Gastrocnemius medialis (tissue), 4 donors: ENCODE measurements around the gene SLC35F1. TPM values are rescaled to one million over a fixed set of nuclear protein-coding genes. Genes with fewer than 3 reads are reported as not detected.

ENCODE experiments used
- ATAC-seq, 2 donors: fragments of 150-250 bp; one replicate each; pipeline ENCODE4 v1.9.1; 2016
- DNase-seq, 2 donors: peaks; one replicate each; pipeline ENCODE4 v3.0.0-alpha.2; 2019
- H3K27ac ChIP-seq, 4 donors: fragments of 200-600 bp; sonication (generic); 1 replicate in 1 of 4; 2 replicates in 3 of 4; pipeline ENCODE4 v1.5.1; 2016 to 2018; ENCODE audit warnings: mild to moderate bottlenecking in 2 of 4, moderate library complexity in 1 of 4
- H3K27me3 ChIP-seq, 3 donors: fragments of 200-600 bp; sonication (generic) in 2 of 3; 1 replicate in 1 of 3; 2 replicates in 2 of 3; pipeline versions ENCODE4 v1.5.1 to v1.6.0; 2016 to 2019; ENCODE audit warnings: mild to moderate bottlenecking in 1 of 3, moderate library complexity in 1 of 3
- H3K36me3 ChIP-seq, 2 donors: fragments of 200-600 bp; sonication (generic) in 1 of 2; one replicate each; pipeline ENCODE4 v1.5.1; 2017 to 2018
- H3K4me1 ChIP-seq, 2 donors: fragments of 200-600 bp; sonication (generic) in 1 of 2; one replicate each; pipeline ENCODE4 v1.5.1; 2016 to 2017; ENCODE audit warnings: mild to moderate bottlenecking in 2 of 2
- H3K4me3 ChIP-seq, 4 donors: fragments of 200-600 bp; sonication (generic) in 3 of 4; 1 replicate in 1 of 4; 2 replicates in 3 of 4; pipeline ENCODE4 v1.5.1; 2016 to 2019; ENCODE audit warnings: mild to moderate bottlenecking in 2 of 4
- H3K9me3 ChIP-seq, 3 donors: fragments of 200-600 bp; sonication (generic) in 2 of 3; 1 replicate in 1 of 3; 2 replicates in 2 of 3; pipeline ENCODE4 v1.5.1; 2016 to 2019
- POLR2A ChIP-seq, 2 donors: fragments of 450-650 bp; IDR thresholded peaks; one replicate each; pipeline ENCODE4 v1.6.1; 2017; ENCODE audit warnings: antibody characterized with exemption in 2 of 2, mild to moderate bottlenecking in 2 of 2, moderate library complexity in 2 of 2
- in situ Hi-C, 4 donors: fragments of 200-750 bp; cut with MboI; loops; one replicate each; pipeline versions ENCODE4 v1.15.0 to v1.8.0; 2017; ENCODE audit warnings: low sequenced_read_pairs in 4 of 4
- intact Hi-C: fragments of 100-400 bp; cut with DNase I; formaldehyde crosslinking; loops from one replicate; pipeline ENCODE4 v1.15.1; 2023; ENCODE audit warnings: low total_unique reads
- total RNA-seq, 4 donors: library from RNA; depleted of rRNA; stranded (reverse); fragments of >200 nt; gene quantifications; one replicate each; pipeline versions ENCODE4 v1.1.0 to v1.2.3, GENCODE V29; 2016
- TF ChIP-seq, protein P1 (sequence below), 5 experiments: fragments of 450-650 bp in 3 of 5; fragments of 200-600 bp in 2 of 5; sonication (generic) in 2 of 5; IDR thresholded peaks in 4 of 5; conservative IDR thresholded peaks in 1 of 5; 1 replicate in 4 of 5; 2 replicates in 1 of 5; pipeline ENCODE4 v1.5.1; 2016 to 2019; ENCODE audit warnings: antibody characterized with exemption in 5 of 5, mild to moderate bottlenecking in 3 of 5, moderate library complexity in 3 of 5

Gene SLC35F1
- total RNA-seq, 4 donors from 2014 or later = 0.13 to 0.29 TPM; not detected in 2

DNA sequence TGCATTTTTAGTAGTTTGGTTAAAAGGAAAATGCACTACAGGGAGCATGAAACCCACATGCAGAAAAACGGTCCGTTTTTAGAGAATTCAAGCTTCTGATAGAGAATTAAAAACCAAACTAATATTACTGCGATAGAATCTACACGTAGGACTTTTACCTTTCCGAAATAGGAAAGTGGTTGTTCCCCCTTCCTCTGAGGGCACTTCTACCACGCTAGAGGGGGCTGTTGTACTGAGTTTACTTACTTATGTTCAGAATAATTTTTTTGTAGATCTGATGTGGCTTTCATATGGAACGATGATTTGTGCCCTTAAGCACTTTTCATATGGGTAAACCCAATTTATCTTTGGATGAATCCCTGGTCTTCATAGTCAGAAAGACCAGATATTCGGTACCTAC, 376.7 kb downstream of the SLC35F1 start:
- intact Hi-C loops = loop anchor here (1.0 to 10.0 kb wide), 4 partner anchors 226 to 611 kb away; partner anchors contain the start of gene ASF1A
- H3K27ac ChIP-seq = peak overlapping the region in 1 of 4 donors; percentile 12
- TF ChIP-seq, protein P1, sequence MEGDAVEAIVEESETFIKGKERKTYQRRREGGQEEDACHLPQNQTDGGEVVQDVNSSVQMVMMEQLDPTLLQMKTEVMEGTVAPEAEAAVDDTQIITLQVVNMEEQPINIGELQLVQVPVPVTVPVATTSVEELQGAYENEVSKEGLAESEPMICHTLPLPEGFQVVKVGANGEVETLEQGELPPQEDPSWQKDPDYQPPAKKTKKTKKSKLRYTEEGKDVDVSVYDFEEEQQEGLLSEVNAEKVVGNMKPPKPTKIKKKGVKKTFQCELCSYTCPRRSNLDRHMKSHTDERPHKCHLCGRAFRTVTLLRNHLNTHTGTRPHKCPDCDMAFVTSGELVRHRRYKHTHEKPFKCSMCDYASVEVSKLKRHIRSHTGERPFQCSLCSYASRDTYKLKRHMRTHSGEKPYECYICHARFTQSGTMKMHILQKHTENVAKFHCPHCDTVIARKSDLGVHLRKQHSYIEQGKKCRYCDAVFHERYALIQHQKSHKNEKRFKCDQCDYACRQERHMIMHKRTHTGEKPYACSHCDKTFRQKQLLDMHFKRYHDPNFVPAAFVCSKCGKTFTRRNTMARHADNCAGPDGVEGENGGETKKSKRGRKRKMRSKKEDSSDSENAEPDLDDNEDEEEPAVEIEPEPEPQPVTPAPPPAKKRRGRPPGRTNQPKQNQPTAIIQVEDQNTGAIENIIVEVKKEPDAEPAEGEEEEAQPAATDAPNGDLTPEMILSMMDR (IDR thresholded peaks at IDR 0.05 in 4 of 5, conservative IDR thresholded peaks at IDR 0.05 in 1 of 5) = peak; percentile 71 to 82 (median 76)
- no peak for TF ChIP-seq POLR2A (IDR thresholded peaks at IDR 0.05)
- peak overlapping the region in 2 of 4 donors; percentile 9 to 31 for H3K4me3 ChIP-seq
- ATAC-seq = peak; percentile 75 to 84
- no peaks in the 10 kb centered on the region for H3K36me3 ChIP-seq
- DNase-seq = peak; percentile 36 to 41
- H3K27me3 ChIP-seq = no peaks in the 10 kb centered on the region
- no peaks in the 10 kb centered on the region for H3K9me3 ChIP-seq
- in situ Hi-C loops = loop anchor here (5.0 to 25.0 kb wide), 11 partner anchors 221 to 504 kb away; partner anchors contain the start of gene PLN (in 1 of the 4)
- H3K4me1 ChIP-seq = peaks cover 7 to 19% of the 10 kb centered on the region in 2 donors

DNA sequence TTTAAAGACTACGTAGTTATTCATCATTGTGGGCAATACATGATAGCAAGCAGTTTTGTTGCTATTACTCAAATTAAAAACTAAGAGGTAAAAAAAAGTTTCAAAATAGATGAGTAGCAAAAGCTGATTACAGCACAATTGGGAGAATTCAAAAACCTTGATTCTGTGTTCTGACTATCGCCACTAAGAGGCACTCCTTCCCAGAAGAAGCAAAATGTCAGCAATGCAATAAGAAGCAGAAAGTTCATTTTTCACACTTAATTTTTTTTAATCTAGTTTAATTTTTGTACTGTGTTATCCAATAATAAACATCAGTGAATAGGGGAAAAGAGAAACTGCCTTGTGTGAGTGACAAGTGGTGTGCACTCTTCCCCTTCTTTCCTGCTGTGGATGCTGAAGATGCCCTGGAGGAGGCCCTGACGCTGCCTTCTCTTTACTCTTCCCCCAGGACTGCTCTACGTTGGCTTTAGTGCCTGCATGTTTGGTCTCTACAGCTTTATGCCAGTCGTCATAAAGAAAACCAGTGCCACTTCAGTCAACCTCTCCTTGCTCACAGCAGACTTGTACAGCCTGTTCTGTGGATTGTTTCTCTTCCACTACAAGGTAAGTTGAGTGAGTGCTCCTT, 377.8 kb downstream of the SLC35F1 start:
- no peaks in the 10 kb centered on the region for H3K36me3 ChIP-seq
- peak in 1 of 2 donors; percentile 33 for ATAC-seq
- H3K4me3 ChIP-seq = no peak overlapping the region
- no peaks in the 10 kb centered on the region for H3K27me3 ChIP-seq
- peaks cover 7 to 19% of the 10 kb centered on the region in 2 donors for H3K4me1 ChIP-seq
- DNase-seq = no peak
- intact Hi-C loops = loop anchor here (1.0 to 10.0 kb wide), 6 partner anchors 224 to 610 kb away; partner anchors contain the start of gene ASF1A
- in situ Hi-C loops = loop anchor here (5.0 to 25.0 kb wide), 12 partner anchors 220 to 502 kb away; partner anchors contain the start of gene PLN (in 1 of the 4)
- H3K27ac ChIP-seq = peak overlapping the region in 1 of 4 donors; percentile 12
- no peaks in the 10 kb centered on the region for H3K9me3 ChIP-seq
- TF ChIP-seq, protein P1 (IDR thresholded peaks at IDR 0.05 in 4 of 5, conservative IDR thresholded peaks at IDR 0.05 in 1 of 5) = peak; percentile 43 to 69 (median 64)
- no peak for TF ChIP-seq POLR2A (IDR thresholded peaks at IDR 0.05)

DNA sequence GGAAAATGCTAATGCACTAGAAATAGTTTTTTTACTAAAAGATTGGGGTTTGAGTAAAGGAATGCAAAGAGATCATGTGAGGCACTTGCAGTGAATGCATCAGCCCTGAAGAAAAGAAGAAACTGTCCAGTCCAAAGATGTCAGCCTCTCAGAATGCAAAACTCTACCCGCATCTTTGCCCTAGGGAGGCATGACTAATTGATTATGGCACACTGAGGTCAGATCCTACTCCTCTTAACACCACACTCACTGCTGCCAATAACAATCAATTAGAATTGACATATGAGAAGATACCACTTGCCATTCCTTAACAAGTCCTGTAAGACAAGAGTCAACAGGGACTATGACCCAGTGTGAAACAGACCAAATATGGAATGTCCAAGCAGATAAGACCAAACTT, 378.7 kb downstream of the SLC35F1 start:
- H3K4me3 ChIP-seq = no peak overlapping the region
- ATAC-seq (no peak), DNase-seq (no peak)
- no peaks in the 10 kb centered on the region for H3K27me3 ChIP-seq
- H3K36me3 ChIP-seq = no peaks in the 10 kb centered on the region
- TF ChIP-seq, protein P1 (IDR thresholded peaks at IDR 0.05 in 4 of 5, conservative IDR thresholded peaks at IDR 0.05 in 1 of 5) = no peak
- TF ChIP-seq POLR2A (IDR thresholded peaks at IDR 0.05) = no peak
- no peaks in the 10 kb centered on the region for H3K9me3 ChIP-seq
- in situ Hi-C loops = loop anchor here (5.0 to 25.0 kb wide), 10 partner anchors 219 to 502 kb away; partner anchors contain the start of gene PLN (in 1 of the 4)
- intact Hi-C loops = loop anchor here (1.0 to 10.0 kb wide), 4 partner anchors 265 to 609 kb away; partner anchors contain the start of gene ASF1A
- peaks cover 7 to 19% of the 10 kb centered on the region in 2 donors for H3K4me1 ChIP-seq
- peak overlapping the region in 1 of 4 donors; percentile 10 for H3K27ac ChIP-seq

DNA sequence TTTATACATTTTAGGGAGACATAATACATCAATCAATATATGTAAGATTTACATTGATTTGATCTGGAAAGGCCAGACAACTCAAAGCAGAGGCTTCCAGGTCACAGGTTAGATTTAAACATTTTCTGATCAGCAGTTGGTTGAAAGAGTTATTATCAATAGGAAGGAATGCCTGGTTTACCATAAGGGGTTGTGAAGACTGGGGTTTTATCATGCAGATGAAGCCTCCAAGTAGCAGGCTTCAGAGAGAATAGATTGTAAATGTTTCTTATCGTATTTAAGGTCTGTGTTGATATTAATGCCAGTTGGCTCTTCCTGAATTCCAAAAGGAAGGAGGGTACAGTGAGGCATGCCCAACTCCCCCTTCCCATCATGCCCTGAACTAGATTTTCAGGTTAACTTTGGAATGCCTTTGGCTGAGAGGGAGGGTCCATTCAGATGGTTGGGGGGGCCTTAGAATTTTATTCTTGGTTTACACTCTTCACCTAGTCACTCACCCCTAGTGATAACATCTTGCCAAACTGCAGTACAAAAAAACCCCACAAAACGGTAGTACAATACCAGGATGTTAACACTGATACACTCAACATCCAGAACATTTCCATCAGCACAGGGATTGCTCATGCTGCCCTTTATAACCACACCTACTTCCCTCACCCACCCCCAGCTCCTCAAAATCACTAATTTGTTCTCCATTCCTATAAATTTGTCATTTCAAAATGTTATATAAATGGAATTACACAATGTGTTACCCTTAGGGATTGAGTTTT, 381.5 kb downstream of the SLC35F1 start:
- no peak for TF ChIP-seq POLR2A (IDR thresholded peaks at IDR 0.05)
- TF ChIP-seq, protein P1 (IDR thresholded peaks at IDR 0.05 in 4 of 5, conservative IDR thresholded peaks at IDR 0.05 in 1 of 5) = peak in 1 of 5 experiments; percentile 15
- in situ Hi-C loops (loop anchor here (5.0 to 25.0 kb wide), 10 partner anchors 216 to 499 kb away; partner anchors contain the start of gene PLN (in 1 of the 4)), intact Hi-C loops (loop anchor here (5.0 to 10.0 kb wide), 2 partner anchors 514 to 606 kb away; partner anchors contain the start of gene ASF1A)
- no peak for DNase-seq
- peak in 1 of 2 donors; percentile 28 for ATAC-seq
- Histone ChIP-seq H3K4me3 (no peak overlapping the region), H3K36me3 (no peaks in the 10 kb centered on the region), H3K27ac (no peak overlapping the region), H3K9me3 (no peaks in the 10 kb centered on the region), H3K4me1 (peaks cover 7 to 19% of the 10 kb centered on the region in 2 donors), H3K27me3 (no peaks in the 10 kb centered on the region)
